A673 (cell line): ENCODE data around the gene TENM3. TPM values are rescaled to one million over a fixed set of nuclear protein-coding genes. Genes with fewer than 3 reads are reported as not detected.

Experiments
- BruUV-seq: library from RNA; stranded (reverse); fragments of 400-500 nt; replicated peaks from 2 replicates; lab custom pipeline; 2021; lab: Mats Ljungman, UMichigan
- CTCF ChIA-PET: fragments of 300-600 bp; sonication (Branson Sonifier 250); formaldehyde crosslinking; loops from one replicate; lab custom pipeline; 2022; ENCODE audit warnings: antibody characterized with exemption; lab: Charles Lee
- POLR2A ChIA-PET: fragments of 300-600 bp; sonication (Branson Sonifier 250); formaldehyde crosslinking; loops from one replicate; lab custom pipeline; 2022; ENCODE audit warnings: antibody characterized with exemption; ENCODE audit not compliant: low non-redundant PET; lab: Charles Lee
- DNase-seq: peaks from one replicate; pipeline ENCODE4 v3.0.0-alpha.2; 2015; ENCODE audit warnings: low spot score
- H3K27ac ChIP-seq: fragments of 200-600 bp; sonication (generic); 2 replicates; pipeline ENCODE4 v1.5.1; 2016; ENCODE audit warnings: mixed run types, low read depth, mild to moderate bottlenecking, mixed read lengths, antibody characterized with exemption, low read length; ENCODE audit not compliant: poor library complexity, severe bottlenecking
- H3K27me3 ChIP-seq: fragments of 200-600 bp; sonication (generic); replicated peaks from 2 replicates; pipeline ENCODE4 v1.6.1; 2017; ENCODE audit warnings: mixed run types, low read depth, mild to moderate bottlenecking, mixed read lengths, antibody characterized with exemption, low read length; ENCODE audit not compliant: insufficient read depth, poor library complexity
- H3K36me3 ChIP-seq: fragments of 200-600 bp; sonication (generic); 2 replicates; pipeline ENCODE4 v1.6.1; 2016; ENCODE audit warnings: mixed run types, mild to moderate bottlenecking, mixed read lengths, antibody characterized with exemption, low read length; ENCODE audit not compliant: insufficient read depth, poor library complexity, severe bottlenecking
- H3K4me1 ChIP-seq: fragments of 200-600 bp; sonication (generic); 2 replicates; pipeline ENCODE4 v1.6.1; 2017; ENCODE audit warnings: mixed run types, mild to moderate bottlenecking, mixed read lengths, antibody characterized with exemption, low read length; ENCODE audit not compliant: insufficient read depth, poor library complexity, severe bottlenecking
- H3K4me3 ChIP-seq: fragments of 200-600 bp; sonication (generic); 2 replicates; pipeline ENCODE4 v1.5.1; 2016; ENCODE audit warnings: low read depth, mixed run types, mild to moderate bottlenecking, mixed read lengths, low read length; ENCODE audit not compliant: poor library complexity, severe bottlenecking
- H3K9me3 ChIP-seq: fragments of 200-600 bp; sonication (generic); 2 replicates; pipeline ENCODE4 v1.6.1; 2016; ENCODE audit warnings: mixed run types, low read depth, mild to moderate bottlenecking, mixed read lengths, antibody characterized with exemption, low read length; ENCODE audit not compliant: poor library complexity, severe bottlenecking
- EZH2 ChIP-seq: fragments of 200-600 bp; sonication (generic); IDR thresholded peaks from 2 replicates; pipeline ENCODE4 v1.6.1; 2017; ENCODE audit warnings: borderline replicate concordance, low read depth, mild to moderate bottlenecking, mixed read lengths, antibody characterized with exemption, low read length; ENCODE audit not compliant: poor library complexity, severe bottlenecking
- intact Hi-C: fragments of 100-400 bp; cut with micrococcal nuclease; formaldehyde crosslinking; loops from one replicate; pipeline ENCODE4 v1.10.0; 2022; ENCODE audit not compliant: unreplicated experiment
- total RNA-seq: library from RNA; stranded (reverse); gene quantifications from 2 replicates; pipeline ENCODE4 v1.2.3, GENCODE V29; 2021
- TF ChIP-seq, protein P1 (sequence below): fragments of 300-800, 200-600 bp; sonication (generic); conservative IDR thresholded peaks from 2 replicates; pipeline ENCODE4 v1.5.1; 2017; ENCODE audit warnings: low read depth, mild to moderate bottlenecking, antibody characterized with exemption, low read length, moderate library complexity, mixed read lengths

The TENM3 gene
- total RNA-seq, 1 experiment from 2014 or later, result 26.4 TPM

DNA sequence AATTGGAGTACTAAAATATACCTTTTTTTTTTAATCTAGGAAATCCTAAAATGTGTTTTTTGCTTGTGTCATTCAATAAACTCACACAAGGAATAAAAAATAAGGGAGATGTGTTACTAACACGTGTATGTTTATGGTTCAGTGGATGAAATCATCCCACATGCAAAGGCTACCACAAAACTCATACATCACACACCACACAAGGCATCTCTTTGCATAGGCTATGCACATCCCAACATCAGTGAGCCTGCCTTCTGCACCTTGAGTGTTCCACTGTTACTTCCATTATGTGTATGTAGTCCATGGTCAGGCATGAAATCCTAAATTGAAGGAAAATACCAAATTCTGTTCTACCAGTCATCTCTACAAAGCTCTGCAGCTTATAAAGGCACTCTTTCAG, 460.9 kb downstream of the TENM3 start:
- no peak overlapping the region for H3K27ac ChIP-seq
- TF ChIP-seq, protein P1, sequence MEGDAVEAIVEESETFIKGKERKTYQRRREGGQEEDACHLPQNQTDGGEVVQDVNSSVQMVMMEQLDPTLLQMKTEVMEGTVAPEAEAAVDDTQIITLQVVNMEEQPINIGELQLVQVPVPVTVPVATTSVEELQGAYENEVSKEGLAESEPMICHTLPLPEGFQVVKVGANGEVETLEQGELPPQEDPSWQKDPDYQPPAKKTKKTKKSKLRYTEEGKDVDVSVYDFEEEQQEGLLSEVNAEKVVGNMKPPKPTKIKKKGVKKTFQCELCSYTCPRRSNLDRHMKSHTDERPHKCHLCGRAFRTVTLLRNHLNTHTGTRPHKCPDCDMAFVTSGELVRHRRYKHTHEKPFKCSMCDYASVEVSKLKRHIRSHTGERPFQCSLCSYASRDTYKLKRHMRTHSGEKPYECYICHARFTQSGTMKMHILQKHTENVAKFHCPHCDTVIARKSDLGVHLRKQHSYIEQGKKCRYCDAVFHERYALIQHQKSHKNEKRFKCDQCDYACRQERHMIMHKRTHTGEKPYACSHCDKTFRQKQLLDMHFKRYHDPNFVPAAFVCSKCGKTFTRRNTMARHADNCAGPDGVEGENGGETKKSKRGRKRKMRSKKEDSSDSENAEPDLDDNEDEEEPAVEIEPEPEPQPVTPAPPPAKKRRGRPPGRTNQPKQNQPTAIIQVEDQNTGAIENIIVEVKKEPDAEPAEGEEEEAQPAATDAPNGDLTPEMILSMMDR, result no peak
- TF ChIP-seq EZH2, result no peak
- no TSS peak for BruUV-seq
- no peak for DNase-seq
- H3K4me1 ChIP-seq, result no peaks in the 10 kb centered on the region
- no peaks in the 10 kb centered on the region for H3K27me3 ChIP-seq
- ChIA-PET CTCF (no interaction called here), POLR2A (no interaction called here)
- intact Hi-C loops, result no loop called here
- no peaks in the 10 kb centered on the region for H3K36me3 ChIP-seq
- no peaks in the 10 kb centered on the region for H3K9me3 ChIP-seq
- H3K4me3 ChIP-seq, result no peak overlapping the region

DNA sequence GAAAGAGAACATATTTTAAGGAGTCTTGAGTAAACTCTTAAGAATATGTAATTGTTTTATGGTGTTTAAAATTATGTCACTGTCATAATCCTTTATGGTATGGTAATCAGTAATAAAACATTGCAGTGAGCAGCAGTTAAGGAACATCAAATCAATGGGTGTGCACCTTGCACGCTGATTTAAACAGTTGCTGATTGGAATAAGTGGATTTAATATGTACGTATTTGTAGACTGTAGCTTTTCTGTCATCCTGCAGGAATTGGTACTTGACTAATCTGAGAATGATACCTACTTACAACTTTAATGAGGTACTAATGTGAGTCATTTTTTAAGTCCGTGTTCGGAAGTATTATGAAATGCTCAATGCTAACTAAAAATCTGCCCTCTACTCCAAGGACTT, 461.7 kb downstream of the TENM3 start:
- H3K4me1 ChIP-seq, result no peaks in the 10 kb centered on the region
- H3K27ac ChIP-seq, result no peak overlapping the region
- no peaks in the 10 kb centered on the region for H3K27me3 ChIP-seq
- no peaks in the 10 kb centered on the region for H3K36me3 ChIP-seq
- BruUV-seq, result no TSS peak
- intact Hi-C loops, result no loop called here
- H3K9me3 ChIP-seq, result no peaks in the 10 kb centered on the region
- CTCF ChIA-PET, result no interaction called here
- no peak for DNase-seq
- TF ChIP-seq EZH2, result no peak
- TF ChIP-seq, protein P1, result no peak
- H3K4me3 ChIP-seq, result no peak overlapping the region
- POLR2A ChIA-PET, result no interaction called here

DNA sequence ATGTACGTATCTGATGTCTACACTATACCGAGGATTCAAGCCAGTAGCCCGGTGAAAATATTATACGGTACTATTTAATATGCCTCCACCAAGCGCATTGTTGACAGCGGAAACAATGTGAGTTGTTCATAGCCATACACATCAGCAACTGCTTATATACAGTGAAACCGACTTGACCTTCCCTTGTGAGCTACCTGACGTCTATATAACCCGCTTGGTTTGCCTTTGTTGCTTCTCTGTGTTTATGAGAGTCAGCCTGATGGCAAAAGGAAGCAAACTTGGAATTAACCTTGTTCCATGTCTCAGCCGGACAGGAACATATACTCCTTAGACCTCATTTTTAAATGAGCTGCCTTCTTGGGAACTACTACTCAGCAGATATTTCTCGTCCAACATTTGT, 462.2 kb downstream of the TENM3 start:
- H3K27ac ChIP-seq, result no peak overlapping the region
- ChIA-PET CTCF (no interaction called here), POLR2A (no interaction called here)
- no peaks in the 10 kb centered on the region for H3K4me1 ChIP-seq
- DNase-seq, result no peak
- no TSS peak for BruUV-seq
- no peaks in the 10 kb centered on the region for H3K9me3 ChIP-seq
- no peak overlapping the region for H3K4me3 ChIP-seq
- intact Hi-C loops, result no loop called here
- no peak for TF ChIP-seq EZH2
- TF ChIP-seq, protein P1, result no peak
- H3K27me3 ChIP-seq, result no peaks in the 10 kb centered on the region
- no peaks in the 10 kb centered on the region for H3K36me3 ChIP-seq
